Endothelial cell of umbilical vein (primary cell): ENCODE results near the gene SF3B4. TPM values are rescaled to one million over a fixed set of nuclear protein-coding genes. Genes with fewer than 3 reads are reported as not detected.

ENCODE experiments used
- BruUV-seq: library from RNA; stranded (reverse); fragments of 400-500 nt; replicated peaks from 2 replicates; lab custom pipeline; 2021; lab: Mats Ljungman, UMichigan
- CTCF ChIA-PET: fragments of 300-600, 350-600 bp; sonication (Branson Sonifier 250); formaldehyde crosslinking; loops from one replicate; lab custom pipeline; 2021; ENCODE audit warnings: antibody characterized with exemption, inconsistent platforms; lab: Charles Lee
- POLR2A ChIA-PET: fragments of 300-600, 350-600 bp; sonication (Branson Sonifier 250); formaldehyde crosslinking; loops from one replicate; lab custom pipeline; 2021; ENCODE audit warnings: antibody characterized with exemption, inconsistent platforms; lab: Charles Lee
- DNase-seq: peaks from one replicate; pipeline ENCODE4 v3.0.0-alpha.2; 2011; ENCODE audit warnings: low read depth, low spot score
- FAIRE-seq: peaks from 2 replicates; lab custom pipeline; 2011; peaks lifted over from hg19 to GRCh38; lab: Jason Lieb, UNC
- H2AFZ ChIP-seq: 2 replicates; pipeline ENCODE4 v1.6.0; 2012; ENCODE audit warnings: low read depth, low read length, control low read depth, inconsistent platforms
- H3K27ac ChIP-seq: 2 replicates; pipeline ENCODE4 v1.5.1; 2011; ENCODE audit warnings: low read depth, mild to moderate bottlenecking, control low read depth, low read length, moderate library complexity; ENCODE audit not compliant: insufficient read depth
- H3K27me3 ChIP-seq, 2 experiments: 2 replicates each; pipeline versions ENCODE4 v1.6.0 to v1.6.1; 2011; ENCODE audit warnings: low read length in 2 of 2, mixed read lengths in 1 of 2; ENCODE audit not compliant: control insufficient read depth in 2 of 2, insufficient read depth in 2 of 2
- H3K36me3 ChIP-seq, 2 experiments: 2 replicates in 1 of 2; 3 replicates in 1 of 2; pipeline ENCODE4 v1.5.1; 2011; ENCODE audit warnings: low read length in 2 of 2, mild to moderate bottlenecking in 1 of 2, moderate library complexity in 1 of 2; ENCODE audit not compliant: control insufficient read depth in 2 of 2, insufficient read depth in 2 of 2; ENCODE audit errors: extremely low read depth in 1 of 2
- H3K4me1 ChIP-seq: 3 replicates; pipeline ENCODE4 v1.5.1; 2011; ENCODE audit warnings: mild to moderate bottlenecking, low read length; ENCODE audit not compliant: control insufficient read depth, insufficient read depth; ENCODE audit errors: extremely low read depth
- H3K4me2 ChIP-seq: 2 replicates; pipeline ENCODE4 v1.6.1; 2011; ENCODE audit warnings: low read length, control low read depth, mixed read lengths; ENCODE audit not compliant: insufficient read depth
- H3K4me3 ChIP-seq, 3 experiments: fragments of 200-600 bp in 1 of 3; sonication (generic), shearing (Covaris generic) in 1 of 3; replicated peaks in 1 of 3; 2 replicates each; pipeline ENCODE4 v1.5.1; 2011 to 2016; ENCODE audit warnings: control low read depth in 3 of 3, low read length in 3 of 3, mild to moderate bottlenecking in 2 of 3, inconsistent platforms in 1 of 3, low read depth in 1 of 3, moderate library complexity in 1 of 3; ENCODE audit not compliant: insufficient read depth in 1 of 3
- H3K79me2 ChIP-seq: 2 replicates; pipeline ENCODE4 v1.6.0; 2012; ENCODE audit warnings: low read length, inconsistent platforms; ENCODE audit not compliant: control insufficient read depth, insufficient read depth
- H3K9ac ChIP-seq: replicated peaks from 2 replicates; pipeline ENCODE3; 2011; ENCODE audit warnings: low read length, control low read depth; ENCODE audit not compliant: insufficient read depth; ENCODE audit errors: extremely low read depth
- H3K9me1 ChIP-seq: replicated peaks from 3 replicates; pipeline ENCODE4 v1.6.0; 2011; ENCODE audit warnings: mild to moderate bottlenecking, low read length; ENCODE audit not compliant: control insufficient read depth, insufficient read depth; ENCODE audit errors: extremely low read depth
- H3K9me3 ChIP-seq: replicated peaks from 2 replicates; pipeline ENCODE4 v1.5.1; 2012; ENCODE audit warnings: low read length, inconsistent platforms; ENCODE audit not compliant: control insufficient read depth, insufficient read depth
- H4K20me1 ChIP-seq: replicated peaks from 2 replicates; pipeline ENCODE3; 2011; ENCODE audit warnings: mild to moderate bottlenecking, low read length; ENCODE audit not compliant: control insufficient read depth, insufficient read depth; ENCODE audit errors: extremely low read depth
- EZH2 ChIP-seq: IDR thresholded peaks from 2 replicates; pipeline ENCODE4 v1.6.1; 2012; ENCODE audit warnings: borderline replicate concordance, low read depth, mild to moderate bottlenecking, moderate library complexity, low read length, inconsistent platforms; ENCODE audit not compliant: severe bottlenecking
- FOS ChIP-seq: IDR thresholded peaks from 2 replicates; pipeline ENCODE4 v1.6.1; 2011; ENCODE audit warnings: mild to moderate bottlenecking, low read length, moderate library complexity, borderline replicate concordance; ENCODE audit not compliant: insufficient read depth
- GATA2 ChIP-seq: IDR thresholded peaks from 2 replicates; pipeline ENCODE4 v1.7.0; 2011; ENCODE audit warnings: low read depth, mild to moderate bottlenecking, moderate library complexity, mixed read lengths, low read length; ENCODE audit not compliant: insufficient read length, insufficient read depth
- JUN ChIP-seq: IDR thresholded peaks from 2 replicates; pipeline ENCODE4 v1.6.1; 2011; ENCODE audit warnings: borderline replicate concordance, low read depth; ENCODE audit not compliant: insufficient read length, insufficient read depth
- MYC ChIP-seq: IDR thresholded peaks from one replicate; pipeline ENCODE4 v1.6.1; 2011; ENCODE audit warnings: mild to moderate bottlenecking, low read depth, low read length
- POLR2A ChIP-seq: IDR thresholded peaks from 2 replicates; pipeline ENCODE4 v1.6.1; 2012; ENCODE audit warnings: low read depth, mild to moderate bottlenecking, control low read depth, low read length
- POLR2AphosphoS5 ChIP-seq: IDR thresholded peaks from 2 replicates; pipeline ENCODE4 v1.6.1; 2012; ENCODE audit warnings: low read depth, mild to moderate bottlenecking, control low read depth, low read length, moderate library complexity; ENCODE audit not compliant: insufficient read depth
- dilution Hi-C: fragments of 300-500 bp; cut with MboI; formaldehyde crosslinking; loops from one replicate; pipeline ENCODE4 v1.15.0; 2019; ENCODE audit warnings: low sequenced_read_pairs; ENCODE audit not compliant: extremely low pct_ligation_motif_present
- intact Hi-C: fragments of 100-400 bp; cut with micrococcal nuclease; formaldehyde crosslinking; loops from one replicate; pipeline ENCODE4 v1.10.0; 2022
- polyA plus RNA-seq, 4 experiments: library from polyadenylated mRNA; depleted of rRNA in 3 of 4; stranded (reverse) in 3 of 4; unstranded in 1 of 4; fragments of >200 nt; gene quantifications; 2 replicates each; pipeline versions ENCODE4 v1.2.1 to v1.2.3, GENCODE V29; 2011 to 2012; ENCODE audit warnings: missing spikeins in 1 of 4
- total RNA-seq: library from RNA; stranded (reverse); gene quantifications from 2 replicates; pipeline ENCODE4 v1.2.3, GENCODE V29; 2021
- TF ChIP-seq, protein P1 (sequence below): IDR thresholded peaks from 2 replicates; pipeline ENCODE4 v1.6.1; 2011; ENCODE audit not compliant: insufficient read depth, insufficient read length
- TF ChIP-seq, protein P2 (sequence below), 2 donors: IDR thresholded peaks; 1 replicate in 1 of 2; 2 replicates in 1 of 2; pipeline ENCODE4 v1.5.1; 2011; ENCODE audit warnings: low read length in 2 of 2, mild to moderate bottlenecking in 2 of 2, moderate library complexity in 2 of 2, control low read depth in 1 of 2, inconsistent platforms in 1 of 2, low read depth in 1 of 2; ENCODE audit not compliant: insufficient read depth in 1 of 2; ENCODE audit errors: extremely low read depth in 1 of 2

SF3B4 gene
- total and polyA plus RNA-seq, 2 donors (not counting 3 experiments of a cell fraction or from before 2014, with no cell fraction given): 62.7 to 74.4 TPM

DNA sequence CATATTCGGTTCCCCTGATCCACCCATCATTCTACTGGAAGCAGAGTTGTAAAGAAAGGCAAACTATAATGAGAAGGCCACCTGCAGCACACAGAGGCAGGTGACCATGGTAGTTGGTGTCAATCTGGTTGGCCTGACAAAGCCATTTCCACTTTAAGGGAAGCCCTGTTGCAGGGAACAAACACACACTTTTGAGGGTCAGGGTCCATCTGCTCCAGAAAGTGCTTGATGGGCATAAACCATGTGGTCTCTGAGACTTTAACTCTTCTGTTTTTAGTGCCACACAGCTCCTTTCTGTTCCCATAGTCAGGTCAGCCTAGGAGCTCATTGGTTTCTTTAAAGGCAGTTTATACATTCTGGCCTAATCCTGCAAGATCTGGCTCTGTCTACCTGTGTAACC lies 45.7 kb downstream of the SF3B4 start:
- intact Hi-C loops: no loop called here
- no peak for TF ChIP-seq GATA2
- no peak for TF ChIP-seq POLR2AphosphoS5
- TF ChIP-seq FOS: no peak
- TF ChIP-seq, protein P1, sequence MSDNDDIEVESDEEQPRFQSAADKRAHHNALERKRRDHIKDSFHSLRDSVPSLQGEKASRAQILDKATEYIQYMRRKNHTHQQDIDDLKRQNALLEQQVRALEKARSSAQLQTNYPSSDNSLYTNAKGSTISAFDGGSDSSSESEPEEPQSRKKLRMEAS: no peak
- TF ChIP-seq, protein P2, sequence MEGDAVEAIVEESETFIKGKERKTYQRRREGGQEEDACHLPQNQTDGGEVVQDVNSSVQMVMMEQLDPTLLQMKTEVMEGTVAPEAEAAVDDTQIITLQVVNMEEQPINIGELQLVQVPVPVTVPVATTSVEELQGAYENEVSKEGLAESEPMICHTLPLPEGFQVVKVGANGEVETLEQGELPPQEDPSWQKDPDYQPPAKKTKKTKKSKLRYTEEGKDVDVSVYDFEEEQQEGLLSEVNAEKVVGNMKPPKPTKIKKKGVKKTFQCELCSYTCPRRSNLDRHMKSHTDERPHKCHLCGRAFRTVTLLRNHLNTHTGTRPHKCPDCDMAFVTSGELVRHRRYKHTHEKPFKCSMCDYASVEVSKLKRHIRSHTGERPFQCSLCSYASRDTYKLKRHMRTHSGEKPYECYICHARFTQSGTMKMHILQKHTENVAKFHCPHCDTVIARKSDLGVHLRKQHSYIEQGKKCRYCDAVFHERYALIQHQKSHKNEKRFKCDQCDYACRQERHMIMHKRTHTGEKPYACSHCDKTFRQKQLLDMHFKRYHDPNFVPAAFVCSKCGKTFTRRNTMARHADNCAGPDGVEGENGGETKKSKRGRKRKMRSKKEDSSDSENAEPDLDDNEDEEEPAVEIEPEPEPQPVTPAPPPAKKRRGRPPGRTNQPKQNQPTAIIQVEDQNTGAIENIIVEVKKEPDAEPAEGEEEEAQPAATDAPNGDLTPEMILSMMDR (IDR thresholded peaks at IDR 0.05; ENCODE audit: extremely low read depth in 1 of 2, insufficient read depth in 1 of 2, low read depth in 1 of 2, low read length in 2 of 2): no peak
- TF ChIP-seq JUN: no peak
- TF ChIP-seq POLR2A: no peak
- no peak for TF ChIP-seq EZH2
- TF ChIP-seq MYC: no peak

More for the DNA sequence above, 45.7 kb downstream of the SF3B4 start:
- Histone ChIP-seq H3K4me2 (no peak overlapping the region), H3K9me3 (no peaks in the 10 kb centered on the region), H3K36me3 (no peaks in the 10 kb centered on the region), H3K9me1 (no peaks in the 10 kb centered on the region), H3K4me1 (peaks cover 11% of the 10 kb centered on the region), H3K27me3 (peaks cover 0 to 4% of the 10 kb centered on the region in 2 experiments), H3K4me3 (no peak overlapping the region), H3K27ac (no peak overlapping the region), H4K20me1 (no peaks in the 10 kb centered on the region), H2AFZ (no peak overlapping the region), H3K9ac (no peak overlapping the region), H3K79me2 (no peaks in the 10 kb centered on the region)
- dilution Hi-C loops: loop anchor here (25.0 kb wide), 1 partner anchor 155 kb away; no protein-coding TSS in a partner anchor
- no TSS peak for BruUV-seq
- POLR2A ChIA-PET: no interaction called here
- no peak for FAIRE-seq
- DNase-seq: no peak
- CTCF ChIA-PET: no interaction called here
